Brain microvascular endothelial cell (primary cell): ENCODE data around the gene MON1A.

Experiments
- DNase-seq: peaks from one replicate; pipeline ENCODE4 v3.0.0-alpha.2; 2020
- H3K27ac ChIP-seq: fragments of 250-450 bp; sonication (Bioruptor Pico); 2 replicates; pipeline ENCODE4 v1.5.1; 2020; ENCODE audit warnings: mild to moderate bottlenecking, moderate library complexity
- H3K27me3 ChIP-seq: fragments of 250-450 bp; sonication (Bioruptor Pico); replicated peaks from 2 replicates; pipeline ENCODE4 v1.5.1; 2020; ENCODE audit warnings: mild to moderate bottlenecking
- H3K36me3 ChIP-seq: fragments of 250-450 bp; sonication (Bioruptor Pico); replicated peaks from 2 replicates; pipeline ENCODE4 v1.5.1; 2020; ENCODE audit warnings: mild to moderate bottlenecking
- H3K4me3 ChIP-seq: 2 replicates; pipeline ENCODE4 v1.5.1; 2011; ENCODE audit warnings: low read depth, mild to moderate bottlenecking, control low read depth, low read length, moderate library complexity
- CTCF ChIP-seq: IDR thresholded peaks from 2 replicates; pipeline ENCODE4 v1.5.1; 2011; ENCODE audit warnings: low read depth, mild to moderate bottlenecking, moderate library complexity, low read length, control low read depth, inconsistent platforms; ENCODE audit errors: missing control alignments
- in situ Hi-C: cut with HindIII; loops from 2 replicates; pipeline ENCODE4 v1.10.0; 2017; ENCODE audit warnings: low sequenced_read_pairs, low pct_ligation_motif_present

Gene MON1A

GRCh38 chr3:49868862-49869466 lies 60.6 kb downstream of the MON1A start:
- Histone ChIP-seq H3K36me3 (no peaks in the 10 kb centered on the region), H3K4me3 (no peak overlapping the region), H3K27me3 (peaks cover 28% of the 10 kb centered on the region), H3K27ac (no peak overlapping the region)
- DNase-seq = no peak
- no peak for TF ChIP-seq CTCF
- in situ Hi-C loops = no loop called here

- Histone ChIP-seq H3K4me3 (no peak overlapping the region), H3K36me3 (no peaks in the 10 kb centered on the region), H3K27ac (no peak overlapping the region), H3K27me3 (peaks cover 28% of the 10 kb centered on the region)
- no peak for TF ChIP-seq CTCF
- in situ Hi-C loops = no loop called here
- peak; percentile 25 for DNase-seq
Measured at GRCh38 chr3:49867871-49868321, 61.7 kb downstream of the MON1A start.

- H3K36me3 ChIP-seq = no peaks in the 10 kb centered on the region
- TF ChIP-seq CTCF = no peak
- H3K27ac ChIP-seq = no peak overlapping the region
- in situ Hi-C loops = no loop called here
- H3K27me3 ChIP-seq = peaks cover 28% of the 10 kb centered on the region
- no peak for DNase-seq
- no peak overlapping the region for H3K4me3 ChIP-seq
Measured at GRCh38 chr3:49867400-49867799, 62.2 kb downstream of the MON1A start.

GRCh38 chr3:49865198-49865784 lies 64.3 kb downstream of the MON1A start:
- no peak for DNase-seq
- in situ Hi-C loops = no loop called here
- Histone ChIP-seq H3K4me3 (no peak overlapping the region), H3K36me3 (no peaks in the 10 kb centered on the region), H3K27me3 (peaks cover 22% of the 10 kb centered on the region), H3K27ac (no peak overlapping the region)
- no peak for TF ChIP-seq CTCF

GRCh38 chr3:49864505-49864904 lies 65.1 kb downstream of the MON1A start:
- in situ Hi-C loops = no loop called here
- peaks cover 15% of the 10 kb centered on the region for H3K27me3 ChIP-seq
- no peaks in the 10 kb centered on the region for H3K36me3 ChIP-seq
- no peak overlapping the region for H3K4me3 ChIP-seq
- H3K27ac ChIP-seq = no peak overlapping the region
- no peak for TF ChIP-seq CTCF
- DNase-seq = no peak
